GM21737 (cell line): ENCODE data around the gene GDF11.

ENCODE experiments used
- ATAC-seq: cut with Tn5 transposase; IDR thresholded peaks from one replicate; pipeline ENCODE4 v1.9.1; 2021; ENCODE audit warnings: mild to moderate bottlenecking, moderate library complexity; ENCODE audit not compliant: unreplicated experiment

The GDF11 gene

DNA sequence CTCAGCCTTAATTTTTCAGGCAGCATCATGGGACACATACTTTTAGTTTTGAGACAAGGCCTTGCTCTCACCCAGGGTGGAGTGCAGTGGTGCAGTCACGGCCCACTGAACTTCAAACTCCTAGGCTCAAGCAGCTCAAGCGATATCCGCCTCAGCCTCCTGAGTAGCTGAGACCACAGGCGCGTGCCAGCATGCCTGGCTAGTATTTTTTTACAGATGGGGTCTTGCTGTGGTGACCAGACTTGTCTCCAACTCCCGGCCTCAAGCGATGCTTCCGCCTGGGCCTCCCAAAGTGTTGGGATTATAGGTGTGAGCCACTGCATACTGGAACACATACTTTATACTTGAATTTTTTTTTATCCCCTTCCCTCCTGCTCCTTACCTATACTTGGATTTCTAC lies 20.0 kb upstream of the GDF11 start:
- ATAC-seq = no peak

DNA sequence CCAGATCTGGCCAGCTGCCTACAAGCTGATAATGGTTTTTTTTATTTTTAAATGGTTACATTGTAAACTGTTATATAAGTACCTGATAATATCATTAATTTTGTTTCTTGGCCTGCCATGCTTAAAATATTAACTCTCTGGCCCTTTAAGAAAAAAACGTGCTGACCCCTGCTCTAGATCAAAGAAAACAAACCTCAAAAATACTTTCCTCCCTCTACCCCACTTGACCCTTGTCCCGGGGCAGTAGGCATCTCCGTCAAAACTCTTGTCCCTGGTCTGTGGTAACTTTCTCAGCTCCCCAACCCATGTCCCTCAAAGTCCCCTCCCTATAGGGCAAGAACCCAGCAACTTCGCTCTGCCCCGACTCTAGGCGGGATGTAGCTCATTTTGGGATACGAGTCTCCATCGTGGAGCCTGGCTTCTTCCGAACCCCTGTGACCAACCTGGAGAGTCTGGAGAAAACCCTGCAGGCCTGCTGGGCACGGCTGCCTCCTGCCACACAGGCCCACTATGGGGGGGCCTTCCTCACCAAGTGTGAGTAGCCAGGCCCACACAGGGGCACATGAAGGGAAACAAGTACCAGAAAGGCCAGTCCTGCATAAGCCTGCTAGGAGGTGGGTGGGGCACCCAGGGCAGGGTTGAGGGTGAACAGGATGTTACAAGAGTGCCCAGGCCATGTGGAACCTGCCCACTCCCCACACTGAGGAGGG lies 19.3 kb upstream of the GDF11 start:
- no peak for ATAC-seq

DNA sequence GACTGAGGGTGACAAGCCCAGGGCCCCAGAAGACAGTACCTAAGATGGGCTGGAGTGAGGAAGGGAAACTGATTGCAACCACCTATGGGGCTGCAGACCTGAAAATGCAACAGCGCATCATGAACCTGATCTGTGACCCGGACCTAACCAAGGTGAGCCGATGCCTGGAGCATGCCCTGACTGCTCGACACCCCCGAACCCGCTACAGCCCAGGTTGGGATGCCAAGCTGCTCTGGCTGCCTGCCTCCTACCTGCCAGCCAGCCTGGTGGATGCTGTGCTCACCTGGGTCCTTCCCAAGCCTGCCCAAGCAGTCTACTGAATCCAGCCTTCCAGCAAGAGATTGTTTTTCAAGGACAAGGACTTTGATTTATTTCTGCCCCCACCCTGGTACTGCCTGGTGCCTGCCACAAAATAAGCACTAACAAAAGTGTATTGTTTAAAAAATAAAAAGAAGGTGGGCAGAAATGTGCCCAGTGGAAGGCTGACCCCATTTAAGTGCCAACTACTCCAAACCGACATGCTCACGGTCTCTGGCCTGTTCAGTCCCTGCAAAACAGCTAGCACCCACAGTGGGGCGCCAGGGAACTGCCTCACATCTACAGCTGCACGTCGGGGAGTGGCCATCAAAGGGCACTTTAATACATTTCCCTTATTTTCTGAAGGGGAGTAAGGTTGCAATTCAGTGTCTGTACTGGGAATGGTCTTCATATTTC lies 18.5 kb upstream of the GDF11 start:
- no peak for ATAC-seq

GRCh38 chr12:55724940-55725309 lies 18.0 kb upstream of the GDF11 start:
- no peak for ATAC-seq

DNA sequence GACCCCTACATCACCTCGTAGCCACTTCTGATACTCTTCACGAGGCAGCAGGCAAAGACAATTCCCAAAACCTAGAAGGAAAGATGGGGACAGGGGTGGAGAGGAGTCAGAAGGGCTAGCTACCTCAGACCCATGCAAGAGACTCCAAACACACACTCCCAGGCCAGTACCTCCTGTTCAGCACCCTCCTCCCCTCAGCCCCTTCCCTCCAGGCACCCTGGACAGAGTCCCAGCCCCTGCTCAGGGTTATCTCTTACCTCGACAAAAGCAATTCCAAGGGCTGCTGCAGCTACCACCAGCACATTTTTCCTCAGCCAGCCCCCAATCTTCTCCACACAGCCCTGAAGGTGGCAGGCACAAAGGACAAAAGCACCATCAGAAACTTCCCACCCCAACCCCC lies 17.4 kb upstream of the GDF11 start:
- no peak for ATAC-seq

DNA sequence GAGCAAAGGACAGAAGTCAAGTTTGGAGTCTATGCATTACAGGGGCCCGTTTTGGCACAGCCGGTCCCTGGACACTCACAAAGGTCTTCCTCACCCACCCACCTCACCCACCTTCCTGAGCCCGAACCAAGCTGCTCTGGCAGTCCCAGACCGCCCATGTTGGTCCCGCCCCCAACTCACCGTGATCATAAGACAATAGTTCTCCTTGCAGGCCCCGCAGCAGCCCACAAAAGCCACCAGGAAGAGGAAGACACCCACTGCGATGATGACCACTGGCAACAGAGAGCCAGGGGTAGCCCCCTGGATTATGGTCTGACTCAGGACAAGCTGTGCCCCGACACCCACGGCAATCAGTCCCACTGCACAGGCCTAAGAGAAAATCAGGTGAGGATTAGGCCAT lies 16.0 kb upstream of the GDF11 start:
- ATAC-seq = no peak

GRCh38 chr12:55727643-55728185 lies 15.2 kb upstream of the GDF11 start:
- ATAC-seq = no peak

- ATAC-seq = peak; percentile 5
These were observed 14.6 kb upstream of the GDF11 start for GRCh38 chr12:55728186-55728938.

- ATAC-seq = peak; percentile 58
These were observed 13.7 kb upstream of the GDF11 start, which contains the start of gene CD63 for GRCh38 chr12:55728939-55729818. TSS of gene CD63 (minus strand) at chr12:55729009. CDS start at chr12:55728341, 668 bp downstream.

- peak; percentile 40 for ATAC-seq
These were observed 12.8 kb upstream of the GDF11 start for GRCh38 chr12:55729819-55730818.

DNA sequence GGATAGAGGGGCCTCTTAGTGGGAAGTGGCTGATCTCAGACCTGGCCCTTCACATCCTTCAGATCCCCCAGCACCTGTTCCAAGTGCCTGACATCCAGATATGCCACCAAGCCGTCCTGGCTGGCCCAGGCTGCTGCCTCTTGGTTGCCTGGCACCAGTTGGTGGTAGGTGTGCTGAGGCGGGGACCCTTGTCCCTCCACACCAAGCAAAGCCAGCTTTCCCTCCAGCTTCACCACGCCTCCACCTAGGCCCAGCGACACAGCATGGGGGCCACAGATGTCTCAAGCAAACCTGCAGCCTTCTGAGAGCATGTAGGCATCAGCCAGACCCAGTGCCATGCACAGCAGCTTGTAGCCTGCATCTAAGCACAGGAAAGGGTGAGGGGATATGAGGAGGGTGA lies 10.6 kb upstream of the GDF11 start:
- no peak for ATAC-seq

- ATAC-seq = no peak
These were observed 9.8 kb upstream of the GDF11 start for GRCh38 chr12:55733021-55733555.

DNA sequence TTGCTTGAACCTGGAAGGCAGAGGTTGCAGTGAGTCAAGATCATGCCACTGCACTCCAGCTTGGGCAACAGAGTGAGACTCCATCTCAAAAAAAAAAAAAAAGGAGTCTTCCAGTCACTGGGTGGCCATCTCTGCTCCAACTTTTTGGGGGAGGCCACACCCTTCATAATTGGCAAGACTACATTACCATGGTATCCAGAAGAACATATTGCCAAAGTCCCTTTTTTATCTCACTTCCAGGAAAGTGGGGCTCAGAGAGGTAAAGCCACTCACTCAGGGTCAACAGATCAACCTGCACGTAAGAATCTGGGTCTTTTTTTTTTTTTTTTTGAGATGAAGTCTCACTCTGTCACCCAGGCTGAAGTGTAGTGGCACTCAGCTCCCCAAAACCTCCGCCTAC lies 9.1 kb upstream of the GDF11 start:
- ATAC-seq = no peak

- ATAC-seq = no peak
These were observed 8.3 kb upstream of the GDF11 start for GRCh38 chr12:55734595-55734994.

DNA sequence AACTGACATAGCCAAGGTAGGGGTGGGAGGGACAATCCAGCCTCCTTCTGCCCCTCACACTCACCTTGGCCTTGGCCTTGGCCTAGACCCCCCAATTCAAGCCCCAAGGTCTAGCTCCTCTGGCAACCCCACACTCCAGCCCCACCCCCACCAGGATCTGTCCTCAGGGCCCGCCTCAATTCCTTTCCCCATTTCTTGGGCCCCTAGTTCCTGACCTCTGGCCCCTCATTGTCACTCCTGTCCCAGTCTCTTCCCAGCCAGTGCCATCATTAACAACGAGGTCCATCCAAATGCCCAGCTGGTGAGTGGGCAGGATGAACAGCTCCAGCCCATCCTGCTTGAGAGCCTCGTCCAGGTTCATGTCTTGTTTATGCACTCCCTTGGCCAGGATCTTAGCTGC lies 6.8 kb upstream of the GDF11 start:
- no peak for ATAC-seq

GRCh38 chr12:55736780-55737580 lies 5.9 kb upstream of the GDF11 start:
- ATAC-seq = peak; percentile 35

- ATAC-seq = no peak
These were observed 5.3 kb upstream of the GDF11 start for GRCh38 chr12:55737581-55738122.
